HG03571 (cell line): ENCODE data around the gene FBXO44.
"Not testable (repeated sequence)": the region's sequence is repeated elsewhere in the genome, so short reads cannot be mapped to it uniquely, and the experiment has no call there.

Source experiments
- ATAC-seq: cut with Tn5 transposase; IDR thresholded peaks from one replicate; pipeline ENCODE4 v1.9.1; 2021; ENCODE audit not compliant: unreplicated experiment

The FBXO44 gene

GRCh38 chr1:11654137-11654938 lies at the start of gene FBXO44, which contains the start of gene FBXO2:
Gene FBXO44 (plus strand): TSS chr1:11654877. CDS start chr1:11655836, 959 bp downstream.
Gene FBXO2 (minus strand): TSS chr1:11654429. CDS start chr1:11654340, 89 bp downstream.
- ATAC-seq, result peak; percentile 62

- ATAC-seq, result no peak
Measured at GRCh38 chr1:11606775-11607174, 47.9 kb upstream of the FBXO44 start.

GRCh38 chr1:11608596-11609130 lies 46.0 kb upstream of the FBXO44 start:
- not testable (repeated sequence) for ATAC-seq

GRCh38 chr1:11609378-11609777 lies 45.3 kb upstream of the FBXO44 start:
- not testable (repeated sequence) for ATAC-seq

GRCh38 chr1:11610629-11611180 lies 44.0 kb upstream of the FBXO44 start:
- ATAC-seq, result no peak

- ATAC-seq, result no peak
Measured at GRCh38 chr1:11611638-11612327, 42.9 kb upstream of the FBXO44 start.

GRCh38 chr1:11613347-11613746 lies 41.3 kb upstream of the FBXO44 start:
- ATAC-seq, result no peak

- no peak for ATAC-seq
Measured at GRCh38 chr1:11615090-11615489, 39.6 kb upstream of the FBXO44 start.

GRCh38 chr1:11616766-11617165 lies 37.9 kb upstream of the FBXO44 start:
- no peak for ATAC-seq

GRCh38 chr1:11617314-11617713 lies 37.4 kb upstream of the FBXO44 start:
- no peak for ATAC-seq

- ATAC-seq, result no peak
Measured at GRCh38 chr1:11617741-11618140, 36.9 kb upstream of the FBXO44 start.

- ATAC-seq, result no peak
Measured at GRCh38 chr1:11620405-11620804, 34.3 kb upstream of the FBXO44 start.

- ATAC-seq, result no peak
Measured at GRCh38 chr1:11620924-11621323, 33.8 kb upstream of the FBXO44 start.

GRCh38 chr1:11622398-11622797 lies 32.3 kb upstream of the FBXO44 start:
- ATAC-seq, result no peak

- ATAC-seq, result no peak
Measured at GRCh38 chr1:11623702-11624101, 31.0 kb upstream of the FBXO44 start.

GRCh38 chr1:11626551-11626950 lies 28.1 kb upstream of the FBXO44 start:
- no peak for ATAC-seq

GRCh38 chr1:11628767-11629166 lies 25.9 kb upstream of the FBXO44 start:
- no peak for ATAC-seq

GRCh38 chr1:11629184-11630016 lies 25.3 kb upstream of the FBXO44 start:
- no peak for ATAC-seq

GRCh38 chr1:11634365-11635192 lies 20.1 kb upstream of the FBXO44 start:
- no peak for ATAC-seq

- ATAC-seq, result no peak
Measured at GRCh38 chr1:11638121-11638520, 16.6 kb upstream of the FBXO44 start.
